CD4-positive, alpha-beta T cell (primary cell): ENCODE results near the gene MAP2K3. TPM values are rescaled to one million over a fixed set of nuclear protein-coding genes. Genes with fewer than 3 reads are reported as not detected.

Experiments used
- ATAC-seq: fragments of 200-7000 bp; cut with Tn5 transposase; one replicate; pipeline ENCODE4 v1.10.0; 2022; ENCODE audit warnings: mild to moderate bottlenecking; ENCODE audit not compliant: poor library complexity
- CTCF ChIA-PET: fragments of 350-600 bp; sonication (Branson Sonifier 250); formaldehyde crosslinking; loops from one replicate; lab custom pipeline; 2021; ENCODE audit warnings: antibody characterized with exemption, inconsistent platforms; lab: Charles Lee
- POLR2A ChIA-PET: fragments of 350-600 bp; sonication (Branson Sonifier 250); formaldehyde crosslinking; loops from one replicate; lab custom pipeline; 2021; ENCODE audit warnings: antibody characterized with exemption, inconsistent platforms; lab: Charles Lee
- DNase-seq, 14 experiments: peaks; one replicate each; pipeline ENCODE4 v3.0.0-alpha.2; 2013 to 2020; ENCODE audit warnings: mixed read lengths in 2 of 14
- H3K27ac ChIP-seq, 2 donors: one replicate each; pipeline versions ENCODE4 v1.5.1 to v1.7.0; 2013; ENCODE audit warnings: low read length in 2 of 2, low read depth in 1 of 2, mild to moderate bottlenecking in 1 of 2
- H3K27me3 ChIP-seq, 2 experiments: 1 replicate in 1 of 2; 2 replicates in 1 of 2; pipeline versions ENCODE4 v1.6.1 to v1.7.0; 2013; ENCODE audit warnings: low read length in 2 of 2, control low read depth in 1 of 2, mild to moderate bottlenecking in 1 of 2, moderate library complexity in 1 of 2; ENCODE audit not compliant: insufficient read depth in 2 of 2, control insufficient read depth in 1 of 2
- H3K36me3 ChIP-seq: one replicate; pipeline ENCODE4 v1.6.1; 2013; ENCODE audit warnings: low read length, control low read depth; ENCODE audit not compliant: insufficient read depth
- H3K4me1 ChIP-seq: one replicate; pipeline ENCODE4 v1.6.1; 2013; ENCODE audit warnings: low read length, control low read depth; ENCODE audit not compliant: insufficient read depth
- H3K4me3 ChIP-seq: one replicate; pipeline ENCODE4 v1.5.1; 2013; ENCODE audit warnings: mild to moderate bottlenecking, low read length, moderate library complexity
- H3K9me3 ChIP-seq, 2 experiments: 1 replicate in 1 of 2; 2 replicates in 1 of 2; pipeline versions ENCODE4 v1.6.1 to v1.7.0; 2013; ENCODE audit warnings: low read length in 2 of 2, mild to moderate bottlenecking in 2 of 2, control low read depth in 1 of 2, moderate library complexity in 1 of 2; ENCODE audit not compliant: control insufficient read depth in 1 of 2, insufficient read depth in 1 of 2
- H3K27ac Mint-ChIP-seq: one replicate; pipeline ENCODE4 v1.8.0; 2020; ENCODE audit warnings: mixed read lengths
- H3K27me3 Mint-ChIP-seq: one replicate; pipeline ENCODE4 v1.8.0; 2021; ENCODE audit warnings: mixed read lengths
- H3K36me3 Mint-ChIP-seq: one replicate; pipeline ENCODE4 v1.8.0; 2021; ENCODE audit warnings: low read depth, mixed read lengths
- H3K4me1 Mint-ChIP-seq: one replicate; pipeline ENCODE4 v1.8.0; 2021; ENCODE audit warnings: low read depth, mixed read lengths
- H3K4me3 Mint-ChIP-seq: one replicate; pipeline ENCODE4 v1.8.0; 2020; ENCODE audit warnings: mild to moderate bottlenecking, mixed read lengths
- H3K9me3 Mint-ChIP-seq: one replicate; pipeline ENCODE4 v1.8.0; 2020; ENCODE audit warnings: mixed read lengths
- intact Hi-C, 2 experiments: fragments of 100-400 bp; cut with DNase I in 1 of 2; cut with micrococcal nuclease in 1 of 2; formaldehyde crosslinking; loops; one replicate each; pipeline versions ENCODE4 v1.15.1 to v1.9.0; 2023 to 2025; cut with DNase I, micrococcal nuclease
- total RNA-seq, 174 experiments: library from RNA in 2 of 174; stranded (reverse) in 2 of 174; gene quantifications; one replicate each; pipeline ENCODE4 v1.2.3 and lab custom pipeline; 2021 to 2026
- TF ChIP-seq, protein P1 (sequence below): fragments of 200-600 bp; IDR thresholded peaks from one replicate; pipeline ENCODE4 v1.8.0; 2022; ENCODE audit warnings: antibody characterized with exemption, mild to moderate bottlenecking

The MAP2K3 gene
- total RNA-seq, 2 experiments from 2014 or later, result 36.8 to 38.5 TPM

DNA sequence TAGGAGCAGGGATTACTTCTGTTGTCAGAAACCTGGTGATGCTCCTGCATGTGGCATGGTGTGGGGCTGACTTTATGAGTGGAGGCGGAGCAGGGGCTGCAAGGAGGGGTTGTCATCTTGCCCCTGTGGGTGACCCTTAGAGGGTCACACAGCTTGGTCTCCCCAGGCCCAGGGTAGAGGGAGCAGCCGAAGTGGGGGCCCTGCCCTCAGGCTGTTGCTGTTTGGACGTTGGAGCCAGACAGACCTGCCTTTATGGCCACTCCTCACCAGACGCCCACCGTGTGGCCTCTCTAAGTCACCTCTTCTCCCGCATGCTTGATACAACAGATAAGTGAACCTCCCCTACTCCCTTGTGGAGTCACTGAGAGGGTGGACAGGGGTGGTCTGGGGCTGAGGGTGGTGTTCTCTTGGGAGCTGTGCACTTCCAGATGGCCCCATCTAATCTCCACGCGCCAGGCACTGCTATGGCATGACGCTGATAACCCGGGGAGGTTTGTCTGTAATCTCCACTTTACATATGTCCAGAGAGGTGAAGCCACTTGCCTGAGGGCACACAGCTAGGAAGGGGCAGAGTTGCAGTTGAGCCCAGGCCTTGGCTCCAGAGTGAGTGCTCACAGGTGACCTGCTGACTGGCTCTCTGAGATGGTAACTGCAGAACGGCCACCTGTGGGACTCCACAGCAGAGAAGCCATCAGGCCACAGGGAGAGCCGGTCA is 10.0 kb downstream of the MAP2K3 start:
- POLR2A ChIA-PET, result no interaction called here

DNA sequence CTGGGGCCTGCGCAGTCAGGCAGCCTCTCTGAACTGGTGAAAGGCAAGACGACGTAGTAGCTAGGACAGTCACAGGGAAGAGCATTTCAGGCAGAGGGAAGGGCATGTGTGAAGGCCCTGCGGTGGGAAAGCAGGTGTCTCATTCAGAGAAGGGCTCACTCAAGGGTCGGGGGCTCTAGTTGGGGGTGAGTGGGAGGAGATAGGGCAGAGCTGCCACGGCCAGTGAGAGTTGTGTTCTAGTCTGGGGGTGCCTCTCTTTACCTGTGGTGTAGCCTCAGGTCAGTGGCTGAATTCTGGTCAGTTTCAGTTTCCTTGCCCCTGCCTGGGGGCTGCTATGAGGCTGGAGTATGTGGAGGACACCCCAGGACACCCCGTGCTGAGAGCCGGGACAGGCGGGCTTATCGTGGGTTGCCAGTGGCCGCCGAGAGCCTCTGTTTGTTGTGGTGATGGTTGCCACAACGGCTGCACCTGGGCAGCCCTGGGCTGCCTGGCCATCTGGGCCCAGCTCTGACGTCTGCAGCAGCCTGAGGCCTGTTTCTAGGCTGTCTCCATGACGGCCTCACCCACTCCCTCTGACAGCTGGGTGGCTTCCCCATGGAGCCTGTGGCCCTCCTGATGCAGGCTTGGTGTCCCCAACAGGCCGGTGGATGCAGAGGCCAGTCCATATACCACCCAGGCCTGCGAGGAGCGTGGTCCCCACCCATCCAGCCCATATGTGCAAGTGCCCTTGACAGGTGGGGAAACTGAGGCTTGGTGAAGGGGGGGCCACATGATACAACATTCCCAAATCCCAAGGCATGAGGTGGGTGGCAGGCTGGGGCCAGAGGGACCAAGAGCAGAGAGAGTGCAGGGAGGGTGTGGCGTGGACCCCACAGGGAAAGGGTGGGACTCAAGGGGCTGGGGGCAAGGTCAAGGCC is 10.8 kb downstream of the MAP2K3 start:
- Mint-ChIP-seq H3K9me3 (no peaks in the 10 kb centered on the region), H3K27ac (peak overlapping the region; percentile 40), H3K27me3 (peaks cover 8% of the 10 kb centered on the region), H3K4me1 (peaks cover 24% of the 10 kb centered on the region), H3K36me3 (peaks cover 40% of the 10 kb centered on the region), H3K4me3 (no peak overlapping the region)
- CTCF ChIA-PET, result no interaction called here
- intact Hi-C loops, result no loop called here
- TF ChIP-seq, protein P1, sequence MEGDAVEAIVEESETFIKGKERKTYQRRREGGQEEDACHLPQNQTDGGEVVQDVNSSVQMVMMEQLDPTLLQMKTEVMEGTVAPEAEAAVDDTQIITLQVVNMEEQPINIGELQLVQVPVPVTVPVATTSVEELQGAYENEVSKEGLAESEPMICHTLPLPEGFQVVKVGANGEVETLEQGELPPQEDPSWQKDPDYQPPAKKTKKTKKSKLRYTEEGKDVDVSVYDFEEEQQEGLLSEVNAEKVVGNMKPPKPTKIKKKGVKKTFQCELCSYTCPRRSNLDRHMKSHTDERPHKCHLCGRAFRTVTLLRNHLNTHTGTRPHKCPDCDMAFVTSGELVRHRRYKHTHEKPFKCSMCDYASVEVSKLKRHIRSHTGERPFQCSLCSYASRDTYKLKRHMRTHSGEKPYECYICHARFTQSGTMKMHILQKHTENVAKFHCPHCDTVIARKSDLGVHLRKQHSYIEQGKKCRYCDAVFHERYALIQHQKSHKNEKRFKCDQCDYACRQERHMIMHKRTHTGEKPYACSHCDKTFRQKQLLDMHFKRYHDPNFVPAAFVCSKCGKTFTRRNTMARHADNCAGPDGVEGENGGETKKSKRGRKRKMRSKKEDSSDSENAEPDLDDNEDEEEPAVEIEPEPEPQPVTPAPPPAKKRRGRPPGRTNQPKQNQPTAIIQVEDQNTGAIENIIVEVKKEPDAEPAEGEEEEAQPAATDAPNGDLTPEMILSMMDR, result no peak
- Histone ChIP-seq H3K27ac (no peak overlapping the region), H3K4me3 (no peak overlapping the region), H3K27me3 (no peaks in the 10 kb centered on the region), H3K36me3 (peaks cover 20% of the 10 kb centered on the region), H3K9me3 (peaks cover 0 to 86% of the 10 kb centered on the region in 2 experiments), H3K4me1 (peaks cover 28% of the 10 kb centered on the region)
- DNase-seq (no peak), ATAC-seq (no peak)
- POLR2A ChIA-PET, result no interaction called here

More for the DNA sequence above, 10.0 kb downstream of the MAP2K3 start:
- Mint-ChIP-seq H3K27me3 (peaks cover 8% of the 10 kb centered on the region), H3K27ac (peak overlapping the region; percentile 40), H3K9me3 (no peaks in the 10 kb centered on the region), H3K36me3 (peaks cover 34% of the 10 kb centered on the region), H3K4me1 (peaks cover 27% of the 10 kb centered on the region), H3K4me3 (no peak overlapping the region)
- H3K9me3 ChIP-seq, result peaks cover 0 to 87% of the 10 kb centered on the region in 2 experiments
- H3K4me1 ChIP-seq, result peaks cover 36% of the 10 kb centered on the region
- H3K36me3 ChIP-seq, result peaks cover 13% of the 10 kb centered on the region
- no peak for ATAC-seq
- H3K27ac ChIP-seq, result no peak overlapping the region
- H3K27me3 ChIP-seq, result no peaks in the 10 kb centered on the region
- CTCF ChIA-PET, result no interaction called here
- intact Hi-C loops, result no loop called here
- H3K4me3 ChIP-seq, result no peak overlapping the region
- TF ChIP-seq, protein P1, result no peak
- DNase-seq, result no peak

DNA sequence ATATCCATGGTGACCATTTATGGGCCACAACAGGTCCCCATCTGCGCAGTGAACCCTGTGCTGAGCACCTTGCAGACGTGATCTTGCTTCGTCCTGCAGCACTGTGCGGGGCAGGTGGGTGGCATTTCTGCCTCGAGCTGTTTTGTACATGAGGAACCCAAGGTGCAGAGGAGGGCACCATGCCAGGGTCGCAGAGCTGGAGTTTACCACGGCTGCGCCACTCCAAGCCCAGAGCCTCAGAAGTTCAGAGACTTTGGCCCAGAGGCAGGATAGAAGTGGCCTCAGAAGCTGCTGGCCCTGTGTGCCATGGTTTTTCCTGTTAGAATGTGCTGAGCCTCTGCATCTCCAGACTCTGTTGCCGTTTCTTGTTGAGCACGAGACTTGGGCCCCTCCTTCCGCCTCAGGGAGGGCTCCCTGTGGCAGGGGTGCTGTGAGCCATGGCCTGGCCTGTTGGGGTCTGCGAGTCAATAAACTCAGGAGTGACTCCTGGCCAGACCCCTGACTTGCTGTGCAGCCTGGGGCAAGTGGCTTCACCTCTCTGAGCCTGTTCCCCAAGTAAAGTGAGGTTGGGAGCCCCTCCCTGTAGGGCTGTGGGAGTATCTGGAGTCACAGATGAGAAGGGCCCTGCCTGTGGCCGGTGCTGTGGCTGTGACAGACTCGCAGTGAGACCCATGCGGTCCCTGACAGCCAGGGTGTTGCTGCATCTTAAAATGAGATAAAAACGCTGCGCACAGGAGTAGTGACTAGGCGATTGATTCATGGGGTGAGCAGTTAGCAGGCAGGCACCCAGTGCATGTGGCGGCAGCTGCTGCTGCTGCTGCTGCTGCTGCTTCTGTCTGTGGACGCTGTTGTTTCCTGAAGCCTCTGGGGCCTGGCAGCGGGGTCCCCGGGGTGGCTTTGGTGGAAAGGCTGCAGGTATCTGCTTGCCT is 11.8 kb downstream of the MAP2K3 start:
- Histone ChIP-seq H3K27ac (no peak overlapping the region), H3K27me3 (no peaks in the 10 kb centered on the region), H3K4me3 (no peak overlapping the region), H3K9me3 (peaks cover 0 to 92% of the 10 kb centered on the region in 2 experiments), H3K4me1 (peaks cover 25% of the 10 kb centered on the region), H3K36me3 (peaks cover 31% of the 10 kb centered on the region)
- H3K27ac Mint-ChIP-seq, result no peak overlapping the region
- DNase-seq (no peak), ATAC-seq (no peak)
- peaks cover 47% of the 10 kb centered on the region for H3K36me3 Mint-ChIP-seq
- peaks cover 20% of the 10 kb centered on the region for H3K4me1 Mint-ChIP-seq
- intact Hi-C loops, result no loop called here
- H3K9me3 Mint-ChIP-seq, result no peaks in the 10 kb centered on the region
- TF ChIP-seq, protein P1, result no peak
- H3K27me3 Mint-ChIP-seq, result peaks cover 8% of the 10 kb centered on the region
- ChIA-PET POLR2A (no interaction called here), CTCF (no interaction called here)
- H3K4me3 Mint-ChIP-seq, result no peak overlapping the region
